Glomerular visceral epithelial cell (primary cell): ENCODE data around the gene GNPTAB.

Experiments
- DNase-seq: peaks from one replicate; pipeline ENCODE4 v3.0.0-alpha.2; 2016; ENCODE audit errors: extremely low spot score

GNPTAB gene

DNA sequence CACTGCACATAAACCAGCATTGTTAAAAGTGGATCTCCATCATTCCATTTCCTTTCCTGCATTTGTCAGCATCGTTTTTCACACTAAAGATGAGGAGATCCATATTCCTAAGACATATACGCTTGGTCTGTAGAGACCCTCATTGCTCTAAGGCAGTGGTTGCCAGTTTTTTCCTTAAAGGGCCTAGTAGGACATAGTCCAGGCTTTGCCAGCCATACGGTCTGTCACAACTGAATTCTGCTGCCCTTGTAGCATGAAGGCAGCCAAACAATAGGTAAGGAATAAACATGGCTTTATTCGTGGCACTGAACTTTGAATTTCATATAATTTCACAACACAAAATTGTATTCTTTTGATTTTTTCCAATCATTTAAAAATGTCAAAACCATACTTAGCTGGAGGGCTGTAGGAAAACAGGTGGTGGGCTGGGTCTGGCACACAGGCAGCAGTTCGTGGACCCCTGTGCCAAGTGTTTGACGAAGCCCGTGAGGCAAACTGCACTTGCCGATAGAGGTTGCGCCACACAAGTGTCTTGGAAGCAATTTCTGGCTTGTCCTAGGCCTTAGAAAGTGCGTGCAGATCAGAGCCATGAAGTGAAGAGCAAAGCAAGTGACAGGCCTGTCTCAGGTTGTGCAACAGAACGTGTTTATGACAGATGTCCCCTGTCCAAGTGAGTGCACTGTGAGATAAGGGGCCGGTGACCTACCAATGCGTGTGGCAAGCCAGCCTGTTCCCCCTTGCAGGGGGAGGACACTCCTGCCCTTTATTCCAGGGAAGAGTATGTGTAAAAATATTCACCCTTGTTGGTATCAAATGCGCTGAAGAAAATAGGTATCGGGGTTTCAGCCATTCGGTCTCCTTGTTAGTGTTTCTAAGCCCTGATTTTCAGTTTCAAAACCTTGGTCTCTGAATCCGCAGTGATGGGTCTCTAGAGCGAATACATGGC, 134.2 kb downstream of the GNPTAB start:
- DNase-seq = no peak

DNA sequence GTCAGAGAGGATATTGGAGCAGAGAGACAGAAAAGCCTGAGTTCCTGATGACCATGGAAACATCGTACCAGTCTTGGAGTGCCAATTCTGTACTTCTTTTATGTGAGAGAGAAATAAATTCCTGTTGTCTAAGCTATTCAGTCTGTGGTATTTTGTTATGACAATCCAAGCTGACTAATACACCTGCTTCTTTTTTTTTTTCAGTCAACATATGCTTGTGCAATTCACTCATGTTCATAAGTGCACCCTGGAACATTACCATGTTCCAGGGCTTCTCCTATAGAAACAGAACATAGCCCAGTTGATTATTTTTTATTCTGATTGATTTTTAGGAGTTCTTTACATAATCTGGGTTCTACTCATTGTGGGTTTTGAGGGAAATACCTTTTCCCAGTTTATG, 135.1 kb downstream of the GNPTAB start:
- DNase-seq = no peak
